HG03039 (cell line): Measurements from ENCODE around the gene USP34.
"Not testable (repeated sequence)": the region's sequence is repeated elsewhere in the genome, so short reads cannot be mapped to it uniquely, and the experiment has no call there.

Experiments
- ATAC-seq: cut with Tn5 transposase; IDR thresholded peaks from one replicate; pipeline ENCODE4 v1.9.1; 2021; ENCODE audit warnings: mild to moderate bottlenecking, moderate library complexity; ENCODE audit not compliant: unreplicated experiment

The USP34 gene

GRCh38 chr2:61165082-61165481 lies 305.8 kb downstream of the USP34 start:
- ATAC-seq: not testable (repeated sequence)

- ATAC-seq: no peak
Observed at GRCh38 chr2:61162721-61163120, 308.2 kb downstream of the USP34 start.

GRCh38 chr2:61161888-61162287 lies 309.0 kb downstream of the USP34 start, which contains the start of gene C2orf74:
Gene C2orf74, plus strand, starts transcription at chr2:61162188. Its CDS starts 327 bp downstream, at chr2:61162515.
- no peak for ATAC-seq

DNA sequence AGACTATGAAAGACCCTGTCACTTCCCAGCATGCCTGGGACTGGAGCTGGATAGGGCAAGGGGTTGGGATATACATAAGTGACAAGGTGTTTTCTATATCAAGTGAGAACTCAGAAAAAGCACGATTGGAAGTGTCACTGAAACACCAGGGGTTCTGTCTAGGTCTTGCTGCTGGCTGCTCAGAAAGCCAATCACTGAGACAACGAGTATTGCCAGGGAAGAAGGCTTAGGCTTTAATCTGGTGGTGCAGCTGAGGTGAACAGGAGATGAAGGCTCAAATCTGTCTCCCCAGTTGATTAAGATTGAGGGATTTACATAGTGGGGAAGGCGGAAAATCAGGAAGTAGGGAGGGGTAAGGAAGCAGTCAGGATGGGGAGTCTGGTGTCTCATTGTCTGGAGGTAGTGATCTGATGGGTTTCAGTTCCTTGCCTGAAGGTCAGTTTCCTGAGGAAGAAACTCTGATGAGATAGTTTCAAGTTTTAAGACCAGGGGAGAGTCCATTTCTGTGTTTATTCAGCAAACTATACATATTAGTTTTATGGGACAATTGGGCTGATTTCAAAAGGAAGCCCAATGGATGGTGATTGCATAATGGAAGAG lies 312.4 kb downstream of the USP34 start:
- no peak for ATAC-seq

DNA sequence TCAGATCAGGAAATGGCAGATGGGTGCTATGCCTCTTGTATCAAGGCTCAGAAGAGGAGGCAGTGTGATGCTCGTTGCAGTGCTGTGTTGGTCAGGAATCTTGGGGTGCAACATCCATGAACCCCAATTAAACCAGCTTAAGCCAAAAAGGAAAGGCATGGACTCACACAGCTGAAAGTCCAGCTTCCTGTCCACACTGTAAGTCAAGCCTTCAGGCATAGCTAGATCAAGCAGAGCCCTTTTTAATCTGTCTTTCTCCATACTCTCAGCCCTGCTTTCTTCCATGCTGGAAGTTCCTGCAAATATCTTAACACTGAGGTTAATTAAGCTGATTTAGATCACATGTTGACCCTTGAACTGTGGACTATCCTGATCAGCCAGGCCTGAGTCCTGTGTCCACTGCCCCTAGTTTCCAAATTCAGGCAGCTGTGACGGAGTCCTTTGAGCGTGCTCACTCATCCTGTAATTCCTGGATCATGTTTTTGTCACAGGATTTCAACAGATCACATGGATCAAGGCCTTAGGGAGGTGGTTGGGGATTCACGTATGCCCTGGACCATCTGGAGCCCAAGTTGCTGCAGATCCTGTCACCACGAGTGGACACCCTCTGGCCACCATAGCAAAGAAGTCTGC lies 313.4 kb downstream of the USP34 start:
- ATAC-seq: no peak

- ATAC-seq: no peak
Observed at GRCh38 chr2:61151436-61151835, 319.5 kb downstream of the USP34 start.

- no peak for ATAC-seq
Observed at GRCh38 chr2:61149074-61149473, 321.8 kb downstream of the USP34 start.

- ATAC-seq: not testable (repeated sequence)
Observed at GRCh38 chr2:61148091-61148490, 322.8 kb downstream of the USP34 start.

GRCh38 chr2:61145990-61146389 lies 324.9 kb downstream of the USP34 start:
- no peak for ATAC-seq

GRCh38 chr2:61144697-61145268 lies 326.1 kb downstream of the USP34 start:
- ATAC-seq: peak; percentile 84

GRCh38 chr2:61141151-61141550 lies 329.7 kb downstream of the USP34 start:
- no peak for ATAC-seq

GRCh38 chr2:61138859-61139258 lies 332.0 kb downstream of the USP34 start:
- no peak for ATAC-seq
